Heart left ventricle (tissue), 13 donors: Measurements from ENCODE around the gene SAT1.

Experiments used
- CTCF ChIP-seq, 12 donors: fragments of 200-600 bp; sonication (generic) in 4 of 12; IDR thresholded peaks; one replicate each; pipeline versions ENCODE4 v1.5.0 to v1.8.0; 2018 to 2022; ENCODE audit warnings: antibody characterized with exemption in 12 of 12, mild to moderate bottlenecking in 5 of 12
- POLR2A ChIP-seq, 2 donors: fragments of 450-650 bp; IDR thresholded peaks; one replicate each; pipeline ENCODE4 v1.6.1; 2017; ENCODE audit warnings: antibody characterized with exemption in 2 of 2, mild to moderate bottlenecking in 2 of 2, moderate library complexity in 2 of 2
- donor health status: ischemic (EF 13 %, LVEDD 7.1; RV severe dilation, severe dysfunction).
- donor health status: DM: no; HTN: yes; CAD: no.
- donor health status: DM: no; HTN: no; CAD: no.
- donor health status: ischemic (EF 25% LVEDD 6.9; RV normal size, moderate dysfunction).
- donor health status: ischemic (EF 25% LVEDD 5.7; RV mildly dilated, moderate dysfunction).
- donor health status: ischemic (EF 35%, LVEDD 5.7; RV mildly dilated, moderate dysfunction).
- donor health status: nonischemic (EF 11% LVEDD 7.7; RV severe dilation, severe dysfunction).
- donor health status: DM: yes; HTN: yes; CAD: no.
- donor health status: PGD.
- donor health status: ischemic (EF 29% LVEDD 5.4; RV normal size, mild dysfunction).
- donor health status: nonischemic (EF 23%, LVEDD 6.1; RV moderate dilation, normal function).

DNA sequence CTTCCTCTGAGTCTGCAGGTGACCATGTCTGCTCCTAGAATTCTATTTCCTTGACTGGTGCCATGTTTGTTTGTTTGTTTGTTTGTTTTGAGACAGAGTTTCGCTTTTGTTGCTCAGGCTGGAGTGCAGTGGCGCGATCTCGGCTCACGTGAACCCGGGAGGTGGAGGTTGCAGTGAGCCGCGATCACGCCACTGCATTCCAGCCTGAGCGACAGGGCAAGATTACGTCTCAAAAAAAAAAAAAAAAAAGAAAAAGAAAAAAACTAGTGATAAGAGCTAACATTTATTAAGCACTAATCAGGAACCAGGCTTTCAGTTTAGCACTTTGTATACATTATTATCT lies 7.2 kb downstream of the SAT1 start:
- TF ChIP-seq CTCF (IDR thresholded peaks at IDR 0.05), result no peak
- no peak for TF ChIP-seq POLR2A (IDR thresholded peaks at IDR 0.05)
